ENCODE results near the gene SHISA8.
A peak's percentile ranks its signal among the peaks of the same experiment; 100 is the strongest.

The SHISA8 gene

GRCh38 chr22:41916745-41917358 is 2.0 kb upstream of the SHISA8 start:
- DNase-seq (ENCODE audit: low spot score): no peak
- no peak for TF ChIP-seq CTCF (IDR thresholded peaks at IDR 0.05; ENCODE audit: extremely low read depth, missing control alignments)

GRCh38 chr22:41915786-41916493 is 1.1 kb upstream of the SHISA8 start:
- TF ChIP-seq CTCF (IDR thresholded peaks at IDR 0.05; ENCODE audit: extremely low read depth, missing control alignments): no peak
- DNase-seq (ENCODE audit: low spot score): no peak

GRCh38 chr22:41914611-41915034 is 251 bp downstream of the SHISA8 start:
- DNase-seq (ENCODE audit: low spot score): peak; percentile 63
- no peak for TF ChIP-seq CTCF (IDR thresholded peaks at IDR 0.05; ENCODE audit: extremely low read depth, missing control alignments)

GRCh38 chr22:41913842-41914534 is 886 bp downstream of the SHISA8 start:
- DNase-seq (ENCODE audit: low spot score): no peak
- TF ChIP-seq CTCF (IDR thresholded peaks at IDR 0.05; ENCODE audit: extremely low read depth, missing control alignments): no peak

GRCh38 chr22:41913040-41913719 is 1.7 kb downstream of the SHISA8 start:
- TF ChIP-seq CTCF (IDR thresholded peaks at IDR 0.05; ENCODE audit: extremely low read depth, missing control alignments): no peak
- no peak for DNase-seq (ENCODE audit: low spot score)

- TF ChIP-seq CTCF (IDR thresholded peaks at IDR 0.05; ENCODE audit: extremely low read depth, missing control alignments): no peak
- DNase-seq (ENCODE audit: low spot score): no peak
Observed at GRCh38 chr22:41912338-41913039, 2.4 kb downstream of the SHISA8 start.

Data from GM20000 (cell line).